HG02884 (cell line): Measurements from ENCODE around the gene VSIG2.

Source experiments
- ATAC-seq: cut with Tn5 transposase; IDR thresholded peaks from one replicate; pipeline ENCODE4 v1.9.1; 2021; ENCODE audit warnings: mild to moderate bottlenecking, moderate library complexity; ENCODE audit not compliant: unreplicated experiment

Gene VSIG2

GRCh38 chr11:124725719-124726105, 26.3 kb downstream of the VSIG2 start:
- no peak for ATAC-seq

GRCh38 chr11:124724979-124725718, 26.9 kb downstream of the VSIG2 start:
- peak; percentile 77 for ATAC-seq

GRCh38 chr11:124722176-124722575, 29.9 kb downstream of the VSIG2 start:
- ATAC-seq, result no peak

- ATAC-seq, result no peak
Observed at GRCh38 chr11:124719534-124719933, 32.5 kb downstream of the VSIG2 start.

- ATAC-seq, result no peak
Observed at GRCh38 chr11:124718801-124719200, 33.3 kb downstream of the VSIG2 start.

- no peak for ATAC-seq
Observed at GRCh38 chr11:124717786-124718651, 34.0 kb downstream of the VSIG2 start.

GRCh38 chr11:124717421-124717785, 34.7 kb downstream of the VSIG2 start:
- ATAC-seq, result no peak

- ATAC-seq, result no peak
Observed at GRCh38 chr11:124716591-124716990, 35.5 kb downstream of the VSIG2 start.

- ATAC-seq, result no peak
Observed at GRCh38 chr11:124712392-124712791, 39.7 kb downstream of the VSIG2 start.

GRCh38 chr11:124707829-124708228, 44.2 kb downstream of the VSIG2 start:
- ATAC-seq, result no peak

GRCh38 chr11:124700028-124700427, 52.0 kb downstream of the VSIG2 start:
- no peak for ATAC-seq

GRCh38 chr11:124699547-124699946, 52.5 kb downstream of the VSIG2 start:
- no peak for ATAC-seq
